Measurements from ENCODE around the gene ARFGEF2. TPM values are rescaled to one million over a fixed set of nuclear protein-coding genes. Genes with fewer than 3 reads are reported as not detected.

Gene ARFGEF2
- total RNA-seq, 1 experiment from 2014 or later = 20.9 TPM

DNA sequence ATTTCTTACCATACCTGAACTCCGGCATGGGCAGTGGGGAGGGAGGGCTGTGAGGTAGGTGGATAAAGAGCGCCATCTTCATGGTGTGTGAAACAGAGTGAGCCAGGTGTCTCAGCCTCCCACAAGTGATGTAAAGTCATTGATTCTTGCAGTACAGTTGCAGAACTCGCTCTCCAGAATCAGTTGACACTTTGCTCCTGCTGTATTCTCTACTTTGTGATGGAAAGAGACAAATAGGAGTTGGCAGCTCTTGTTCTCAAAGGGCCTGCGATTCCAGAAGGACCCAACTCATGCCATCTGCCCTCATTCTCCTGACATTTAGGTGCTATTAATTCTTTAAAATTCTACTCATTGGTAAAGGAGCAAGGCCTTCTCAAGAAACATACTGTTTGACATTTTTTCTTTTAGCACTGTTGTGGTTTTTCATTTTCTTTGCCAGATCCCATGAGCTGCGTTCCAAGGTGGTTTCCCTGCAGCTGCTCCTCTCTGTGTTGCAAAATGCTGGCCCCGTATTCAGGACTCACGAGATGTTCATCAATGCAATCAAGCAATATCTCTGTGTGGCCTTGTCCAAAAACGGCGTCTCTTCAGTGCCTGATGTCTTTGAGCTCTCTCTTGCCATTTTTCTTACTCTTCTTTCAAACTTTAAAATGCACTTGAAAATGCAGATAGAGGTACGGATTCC, 49.3 kb downstream of the ARFGEF2 start:
- Mint-ChIP-seq H3K36me3 (peaks cover 54% of the 10 kb centered on the region), H3K4me1 (no peaks in the 10 kb centered on the region), H3K4me3 (no peak overlapping the region), H3K9me3 (no peaks in the 10 kb centered on the region), H3K27me3 (ENCODE audit: low read depth) (no peaks in the 10 kb centered on the region), H3K27ac (no peak overlapping the region)
- DNase-seq (ENCODE audit: low spot score) = no peak
- CTCF ChIA-PET = no interaction called here
- TF ChIP-seq, protein P1, sequence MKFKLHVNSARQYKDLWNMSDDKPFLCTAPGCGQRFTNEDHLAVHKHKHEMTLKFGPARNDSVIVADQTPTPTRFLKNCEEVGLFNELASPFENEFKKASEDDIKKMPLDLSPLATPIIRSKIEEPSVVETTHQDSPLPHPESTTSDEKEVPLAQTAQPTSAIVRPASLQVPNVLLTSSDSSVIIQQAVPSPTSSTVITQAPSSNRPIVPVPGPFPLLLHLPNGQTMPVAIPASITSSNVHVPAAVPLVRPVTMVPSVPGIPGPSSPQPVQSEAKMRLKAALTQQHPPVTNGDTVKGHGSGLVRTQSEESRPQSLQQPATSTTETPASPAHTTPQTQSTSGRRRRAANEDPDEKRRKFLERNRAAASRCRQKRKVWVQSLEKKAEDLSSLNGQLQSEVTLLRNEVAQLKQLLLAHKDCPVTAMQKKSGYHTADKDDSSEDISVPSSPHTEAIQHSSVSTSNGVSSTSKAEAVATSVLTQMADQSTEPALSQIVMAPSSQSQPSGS (CRISPR knock-in tag; IDR thresholded peaks at IDR 0.05; ENCODE audit: borderline replicate concordance, low read depth) = no peak
- TF ChIP-seq, protein P2, sequence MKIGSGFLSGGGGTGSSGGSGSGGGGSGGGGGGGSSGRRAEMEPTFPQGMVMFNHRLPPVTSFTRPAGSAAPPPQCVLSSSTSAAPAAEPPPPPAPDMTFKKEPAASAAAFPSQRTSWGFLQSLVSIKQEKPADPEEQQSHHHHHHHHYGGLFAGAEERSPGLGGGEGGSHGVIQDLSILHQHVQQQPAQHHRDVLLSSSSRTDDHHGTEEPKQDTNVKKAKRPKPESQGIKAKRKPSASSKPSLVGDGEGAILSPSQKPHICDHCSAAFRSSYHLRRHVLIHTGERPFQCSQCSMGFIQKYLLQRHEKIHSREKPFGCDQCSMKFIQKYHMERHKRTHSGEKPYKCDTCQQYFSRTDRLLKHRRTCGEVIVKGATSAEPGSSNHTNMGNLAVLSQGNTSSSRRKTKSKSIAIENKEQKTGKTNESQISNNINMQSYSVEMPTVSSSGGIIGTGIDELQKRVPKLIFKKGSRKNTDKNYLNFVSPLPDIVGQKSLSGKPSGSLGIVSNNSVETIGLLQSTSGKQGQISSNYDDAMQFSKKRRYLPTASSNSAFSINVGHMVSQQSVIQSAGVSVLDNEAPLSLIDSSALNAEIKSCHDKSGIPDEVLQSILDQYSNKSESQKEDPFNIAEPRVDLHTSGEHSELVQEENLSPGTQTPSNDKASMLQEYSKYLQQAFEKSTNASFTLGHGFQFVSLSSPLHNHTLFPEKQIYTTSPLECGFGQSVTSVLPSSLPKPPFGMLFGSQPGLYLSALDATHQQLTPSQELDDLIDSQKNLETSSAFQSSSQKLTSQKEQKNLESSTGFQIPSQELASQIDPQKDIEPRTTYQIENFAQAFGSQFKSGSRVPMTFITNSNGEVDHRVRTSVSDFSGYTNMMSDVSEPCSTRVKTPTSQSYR (CRISPR knock-in tag; IDR thresholded peaks at IDR 0.05) = no peak
- TF ChIP-seq, protein P3, sequence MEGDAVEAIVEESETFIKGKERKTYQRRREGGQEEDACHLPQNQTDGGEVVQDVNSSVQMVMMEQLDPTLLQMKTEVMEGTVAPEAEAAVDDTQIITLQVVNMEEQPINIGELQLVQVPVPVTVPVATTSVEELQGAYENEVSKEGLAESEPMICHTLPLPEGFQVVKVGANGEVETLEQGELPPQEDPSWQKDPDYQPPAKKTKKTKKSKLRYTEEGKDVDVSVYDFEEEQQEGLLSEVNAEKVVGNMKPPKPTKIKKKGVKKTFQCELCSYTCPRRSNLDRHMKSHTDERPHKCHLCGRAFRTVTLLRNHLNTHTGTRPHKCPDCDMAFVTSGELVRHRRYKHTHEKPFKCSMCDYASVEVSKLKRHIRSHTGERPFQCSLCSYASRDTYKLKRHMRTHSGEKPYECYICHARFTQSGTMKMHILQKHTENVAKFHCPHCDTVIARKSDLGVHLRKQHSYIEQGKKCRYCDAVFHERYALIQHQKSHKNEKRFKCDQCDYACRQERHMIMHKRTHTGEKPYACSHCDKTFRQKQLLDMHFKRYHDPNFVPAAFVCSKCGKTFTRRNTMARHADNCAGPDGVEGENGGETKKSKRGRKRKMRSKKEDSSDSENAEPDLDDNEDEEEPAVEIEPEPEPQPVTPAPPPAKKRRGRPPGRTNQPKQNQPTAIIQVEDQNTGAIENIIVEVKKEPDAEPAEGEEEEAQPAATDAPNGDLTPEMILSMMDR (IDR thresholded peaks at IDR 0.05) = no peak
- POLR2A ChIA-PET = interaction anchor here (0.6 kb wide), 1 partner anchor 204 kb away, joined by 7 read pairs; no protein-coding TSS in a partner anchor
- no peak for ATAC-seq

DNA sequence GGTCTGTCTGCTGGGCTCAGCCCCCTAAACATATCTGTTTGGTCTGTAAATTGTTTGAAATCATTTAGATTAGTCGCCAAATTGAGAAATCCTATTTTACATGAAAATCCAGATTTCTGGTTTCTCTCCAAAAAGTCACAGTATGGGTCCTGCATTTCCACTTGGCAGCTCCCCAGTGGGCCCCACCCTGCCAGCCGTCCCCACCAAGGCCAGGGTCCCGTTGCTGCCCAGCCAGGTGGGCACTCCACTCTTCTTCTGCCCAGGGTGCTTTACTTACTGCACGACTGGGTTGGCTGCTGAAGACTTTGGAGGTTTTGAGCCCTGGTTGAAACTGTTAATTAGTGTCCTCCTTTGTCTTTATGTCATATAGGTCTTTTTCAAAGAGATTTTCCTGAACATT, 50.4 kb downstream of the ARFGEF2 start:
- no peaks in the 10 kb centered on the region for H3K27me3 Mint-ChIP-seq (ENCODE audit: low read depth)
- peaks cover 61% of the 10 kb centered on the region for H3K36me3 Mint-ChIP-seq
- POLR2A ChIA-PET = no interaction called here
- no peak for TF ChIP-seq TEAD1 (CRISPR knock-in tag; IDR thresholded peaks at IDR 0.05)
- TF ChIP-seq, protein P4, sequence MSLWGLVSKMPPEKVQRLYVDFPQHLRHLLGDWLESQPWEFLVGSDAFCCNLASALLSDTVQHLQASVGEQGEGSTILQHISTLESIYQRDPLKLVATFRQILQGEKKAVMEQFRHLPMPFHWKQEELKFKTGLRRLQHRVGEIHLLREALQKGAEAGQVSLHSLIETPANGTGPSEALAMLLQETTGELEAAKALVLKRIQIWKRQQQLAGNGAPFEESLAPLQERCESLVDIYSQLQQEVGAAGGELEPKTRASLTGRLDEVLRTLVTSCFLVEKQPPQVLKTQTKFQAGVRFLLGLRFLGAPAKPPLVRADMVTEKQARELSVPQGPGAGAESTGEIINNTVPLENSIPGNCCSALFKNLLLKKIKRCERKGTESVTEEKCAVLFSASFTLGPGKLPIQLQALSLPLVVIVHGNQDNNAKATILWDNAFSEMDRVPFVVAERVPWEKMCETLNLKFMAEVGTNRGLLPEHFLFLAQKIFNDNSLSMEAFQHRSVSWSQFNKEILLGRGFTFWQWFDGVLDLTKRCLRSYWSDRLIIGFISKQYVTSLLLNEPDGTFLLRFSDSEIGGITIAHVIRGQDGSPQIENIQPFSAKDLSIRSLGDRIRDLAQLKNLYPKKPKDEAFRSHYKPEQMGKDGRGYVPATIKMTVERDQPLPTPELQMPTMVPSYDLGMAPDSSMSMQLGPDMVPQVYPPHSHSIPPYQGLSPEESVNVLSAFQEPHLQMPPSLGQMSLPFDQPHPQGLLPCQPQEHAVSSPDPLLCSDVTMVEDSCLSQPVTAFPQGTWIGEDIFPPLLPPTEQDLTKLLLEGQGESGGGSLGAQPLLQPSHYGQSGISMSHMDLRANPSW (CRISPR knock-in tag; conservative IDR thresholded peaks at IDR 0.05; ENCODE audit: low read depth) = no peak
- no peak for TF ChIP-seq SP1 (CRISPR knock-in tag; conservative IDR thresholded peaks at IDR 0.05)
- TF ChIP-seq TCF7 (CRISPR knock-in tag; IDR thresholded peaks at IDR 0.05; ENCODE audit: low read depth) = no peak
- TF ChIP-seq CREB1 (CRISPR knock-in tag; IDR thresholded peaks at IDR 0.05) = no peak
- no peak for TF ChIP-seq MXD4 (CRISPR knock-in tag; IDR thresholded peaks at IDR 0.05; ENCODE audit: borderline replicate concordance)
- TF ChIP-seq, protein P5, sequence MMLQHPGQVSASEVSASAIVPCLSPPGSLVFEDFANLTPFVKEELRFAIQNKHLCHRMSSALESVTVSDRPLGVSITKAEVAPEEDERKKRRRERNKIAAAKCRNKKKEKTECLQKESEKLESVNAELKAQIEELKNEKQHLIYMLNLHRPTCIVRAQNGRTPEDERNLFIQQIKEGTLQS (CRISPR knock-in tag; conservative IDR thresholded peaks at IDR 0.05) = no peak
- TF ChIP-seq, protein P6, sequence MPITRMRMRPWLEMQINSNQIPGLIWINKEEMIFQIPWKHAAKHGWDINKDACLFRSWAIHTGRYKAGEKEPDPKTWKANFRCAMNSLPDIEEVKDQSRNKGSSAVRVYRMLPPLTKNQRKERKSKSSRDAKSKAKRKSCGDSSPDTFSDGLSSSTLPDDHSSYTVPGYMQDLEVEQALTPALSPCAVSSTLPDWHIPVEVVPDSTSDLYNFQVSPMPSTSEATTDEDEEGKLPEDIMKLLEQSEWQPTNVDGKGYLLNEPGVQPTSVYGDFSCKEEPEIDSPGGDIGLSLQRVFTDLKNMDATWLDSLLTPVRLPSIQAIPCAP (CRISPR knock-in tag; IDR thresholded peaks at IDR 0.05) = no peak
- TF ChIP-seq CREM (CRISPR knock-in tag; IDR thresholded peaks at IDR 0.05) = no peak
- no peak for TF ChIP-seq ZBTB21 (CRISPR knock-in tag; IDR thresholded peaks at IDR 0.05; ENCODE audit: borderline replicate concordance)
- TF ChIP-seq, protein P7, sequence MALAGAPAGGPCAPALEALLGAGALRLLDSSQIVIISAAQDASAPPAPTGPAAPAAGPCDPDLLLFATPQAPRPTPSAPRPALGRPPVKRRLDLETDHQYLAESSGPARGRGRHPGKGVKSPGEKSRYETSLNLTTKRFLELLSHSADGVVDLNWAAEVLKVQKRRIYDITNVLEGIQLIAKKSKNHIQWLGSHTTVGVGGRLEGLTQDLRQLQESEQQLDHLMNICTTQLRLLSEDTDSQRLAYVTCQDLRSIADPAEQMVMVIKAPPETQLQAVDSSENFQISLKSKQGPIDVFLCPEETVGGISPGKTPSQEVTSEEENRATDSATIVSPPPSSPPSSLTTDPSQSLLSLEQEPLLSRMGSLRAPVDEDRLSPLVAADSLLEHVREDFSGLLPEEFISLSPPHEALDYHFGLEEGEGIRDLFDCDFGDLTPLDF (CRISPR knock-in tag; IDR thresholded peaks at IDR 0.05) = no peak
- TF ChIP-seq ZNF138 (CRISPR knock-in tag; conservative IDR thresholded peaks at IDR 0.05) = no peak
- TF ChIP-seq, protein P8, sequence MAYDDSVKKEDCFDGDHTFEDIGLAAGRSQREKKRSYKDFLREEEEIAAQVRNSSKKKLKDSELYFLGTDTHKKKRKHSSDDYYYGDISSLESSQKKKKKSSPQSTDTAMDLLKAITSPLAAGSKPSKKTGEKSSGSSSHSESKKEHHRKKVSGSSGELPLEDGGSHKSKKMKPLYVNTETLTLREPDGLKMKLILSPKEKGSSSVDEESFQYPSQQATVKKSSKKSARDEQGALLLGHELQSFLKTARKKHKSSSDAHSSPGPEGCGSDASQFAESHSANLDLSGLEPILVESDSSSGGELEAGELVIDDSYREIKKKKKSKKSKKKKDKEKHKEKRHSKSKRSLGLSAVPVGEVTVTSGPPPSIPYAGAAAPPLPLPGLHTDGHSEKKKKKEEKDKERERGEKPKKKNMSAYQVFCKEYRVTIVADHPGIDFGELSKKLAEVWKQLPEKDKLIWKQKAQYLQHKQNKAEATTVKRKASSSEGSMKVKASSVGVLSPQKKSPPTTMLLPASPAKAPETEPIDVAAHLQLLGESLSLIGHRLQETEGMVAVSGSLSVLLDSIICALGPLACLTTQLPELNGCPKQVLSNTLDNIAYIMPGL (CRISPR knock-in tag; IDR thresholded peaks at IDR 0.05) = no peak
- TF ChIP-seq, protein P9, sequence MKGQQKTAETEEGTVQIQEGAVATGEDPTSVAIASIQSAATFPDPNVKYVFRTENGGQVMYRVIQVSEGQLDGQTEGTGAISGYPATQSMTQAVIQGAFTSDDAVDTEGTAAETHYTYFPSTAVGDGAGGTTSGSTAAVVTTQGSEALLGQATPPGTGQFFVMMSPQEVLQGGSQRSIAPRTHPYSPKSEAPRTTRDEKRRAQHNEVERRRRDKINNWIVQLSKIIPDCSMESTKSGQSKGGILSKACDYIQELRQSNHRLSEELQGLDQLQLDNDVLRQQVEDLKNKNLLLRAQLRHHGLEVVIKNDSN (CRISPR knock-in tag; IDR thresholded peaks at IDR 0.05) = no peak

More for the DNA sequence above, 50.4 kb downstream of the ARFGEF2 start:
- Mint-ChIP-seq H3K27ac (no peak overlapping the region), H3K9me3 (no peaks in the 10 kb centered on the region), H3K4me3 (no peak overlapping the region), H3K4me1 (no peaks in the 10 kb centered on the region)
- DNase-seq (ENCODE audit: low spot score) (no peak), ATAC-seq (no peak)
- CTCF ChIA-PET = no interaction called here

Data from WTC11 (cell line).